ENCODE results near the gene FARSB. TPM values are rescaled to one million over a fixed set of nuclear protein-coding genes. Genes with fewer than 3 reads are reported as not detected.

The FARSB gene
- total and polyA plus RNA-seq, 2 experiments from 2014 or later, result 12.9 to 15.0 TPM

DNA sequence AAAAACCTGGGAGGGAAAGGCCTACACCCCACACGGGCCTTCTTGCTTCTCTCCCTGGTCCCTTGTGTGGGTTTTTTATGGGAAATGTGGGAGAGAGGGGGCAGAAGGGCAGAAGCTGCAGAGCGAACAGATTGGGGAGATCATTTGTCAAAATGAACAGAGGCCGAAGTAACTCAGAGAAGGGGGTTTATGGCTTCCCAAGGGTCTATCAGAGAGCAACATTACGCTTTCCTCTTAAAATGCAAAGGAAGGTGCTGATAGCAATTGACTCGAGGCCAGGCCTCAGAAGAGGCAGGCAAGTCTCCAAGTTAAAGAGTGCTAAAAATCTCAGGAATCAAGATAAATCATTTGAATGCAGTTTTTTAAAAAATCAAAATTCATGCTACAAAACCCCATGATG lies 130.1 kb downstream of the FARSB start:
- TF ChIP-seq, protein P1, sequence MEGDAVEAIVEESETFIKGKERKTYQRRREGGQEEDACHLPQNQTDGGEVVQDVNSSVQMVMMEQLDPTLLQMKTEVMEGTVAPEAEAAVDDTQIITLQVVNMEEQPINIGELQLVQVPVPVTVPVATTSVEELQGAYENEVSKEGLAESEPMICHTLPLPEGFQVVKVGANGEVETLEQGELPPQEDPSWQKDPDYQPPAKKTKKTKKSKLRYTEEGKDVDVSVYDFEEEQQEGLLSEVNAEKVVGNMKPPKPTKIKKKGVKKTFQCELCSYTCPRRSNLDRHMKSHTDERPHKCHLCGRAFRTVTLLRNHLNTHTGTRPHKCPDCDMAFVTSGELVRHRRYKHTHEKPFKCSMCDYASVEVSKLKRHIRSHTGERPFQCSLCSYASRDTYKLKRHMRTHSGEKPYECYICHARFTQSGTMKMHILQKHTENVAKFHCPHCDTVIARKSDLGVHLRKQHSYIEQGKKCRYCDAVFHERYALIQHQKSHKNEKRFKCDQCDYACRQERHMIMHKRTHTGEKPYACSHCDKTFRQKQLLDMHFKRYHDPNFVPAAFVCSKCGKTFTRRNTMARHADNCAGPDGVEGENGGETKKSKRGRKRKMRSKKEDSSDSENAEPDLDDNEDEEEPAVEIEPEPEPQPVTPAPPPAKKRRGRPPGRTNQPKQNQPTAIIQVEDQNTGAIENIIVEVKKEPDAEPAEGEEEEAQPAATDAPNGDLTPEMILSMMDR (IDR thresholded peaks at IDR 0.05; ENCODE audit: poor library complexity), result no peak
- TF ChIP-seq EZH2 (IDR thresholded peaks at IDR 0.05; ENCODE audit: borderline replicate concordance), result no peak
- no peak for TF ChIP-seq EZH2phosphoT487 (IDR thresholded peaks at IDR 0.05; ENCODE audit: low read depth, severe bottlenecking, unreplicated experiment)
- H4K20me1 ChIP-seq (ENCODE audit: insufficient read depth, poor library complexity, severe bottlenecking), result no peaks in the 10 kb centered on the region
- H3K4me1 ChIP-seq (ENCODE audit: insufficient read depth), result no peaks in the 10 kb centered on the region
- no peaks in the 10 kb centered on the region for H3K9me3 ChIP-seq (ENCODE audit: low read depth)
- no peak overlapping the region for H3K27ac ChIP-seq
- H3K27me3 ChIP-seq, result no peaks in the 10 kb centered on the region
- H3K79me2 ChIP-seq, result no peaks in the 10 kb centered on the region
- no peak overlapping the region for H3K4me2 ChIP-seq
- H2AFZ ChIP-seq, result no peak overlapping the region
- no peak overlapping the region for H3K4me3 ChIP-seq
- H3K9me2 ChIP-seq (replicated peaks; ENCODE audit: insufficient read depth), result no peaks in the 10 kb centered on the region
- no peak for DNase-seq (ENCODE audit: low spot score)
- 84% methylated on average over 5 of the region's 5 CpGs for WGBS (ENCODE audit: low lambda C conversion rate, missing lambda C conversion rate)
- H3K36me3 ChIP-seq (replicated peaks; ENCODE audit: insufficient read depth, low read depth), result no peaks in the 10 kb centered on the region

DNA sequence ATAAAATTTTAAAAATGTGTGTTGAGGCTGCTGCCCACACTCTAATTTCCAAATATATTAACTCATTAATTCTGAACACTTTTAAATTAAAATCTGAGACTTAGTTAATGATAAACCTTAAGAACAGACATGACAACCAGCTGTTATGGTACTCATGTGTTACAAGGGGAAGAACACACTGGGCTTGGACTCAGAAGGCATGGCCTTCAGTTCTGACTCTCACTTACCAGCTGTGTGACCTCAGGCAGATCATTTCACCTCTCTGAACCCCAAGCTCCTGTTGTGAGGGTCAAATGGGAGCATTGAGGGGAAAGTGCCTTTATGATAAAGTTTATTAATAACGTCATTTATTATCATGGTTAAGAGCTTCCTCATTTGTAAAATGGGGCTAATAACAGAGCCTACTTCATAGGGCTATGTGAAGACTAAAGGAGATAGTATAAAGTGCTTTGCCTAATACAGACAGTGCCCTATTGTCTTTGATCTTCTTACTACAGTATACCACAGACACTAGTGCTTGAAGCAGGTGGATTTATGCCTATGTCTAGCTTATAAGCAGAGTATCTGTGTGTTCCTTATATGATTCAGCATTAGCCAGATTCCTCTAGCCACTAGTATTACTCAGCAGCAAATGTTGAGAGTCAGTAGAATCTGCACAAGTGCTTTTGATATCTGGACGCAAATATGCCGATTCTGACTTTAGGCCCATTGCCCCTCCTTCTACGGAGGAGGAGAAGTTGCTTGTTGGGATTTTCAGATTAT lies 131.9 kb downstream of the FARSB start:
- H3K27me3 ChIP-seq, result no peaks in the 10 kb centered on the region
- 87% methylated on average over 4 of the region's 4 CpGs for WGBS (ENCODE audit: low lambda C conversion rate, missing lambda C conversion rate)
- no peak overlapping the region for H3K4me2 ChIP-seq
- TF ChIP-seq EZH2phosphoT487 (IDR thresholded peaks at IDR 0.05; ENCODE audit: low read depth, severe bottlenecking, unreplicated experiment), result no peak
- TF ChIP-seq, protein P1 (IDR thresholded peaks at IDR 0.05; ENCODE audit: poor library complexity), result no peak
- no peak for TF ChIP-seq EZH2 (IDR thresholded peaks at IDR 0.05; ENCODE audit: borderline replicate concordance)
- no peaks in the 10 kb centered on the region for H3K9me2 ChIP-seq (replicated peaks; ENCODE audit: insufficient read depth)
- H3K36me3 ChIP-seq (replicated peaks; ENCODE audit: insufficient read depth, low read depth), result no peaks in the 10 kb centered on the region
- H4K20me1 ChIP-seq (ENCODE audit: insufficient read depth, poor library complexity, severe bottlenecking), result no peaks in the 10 kb centered on the region
- H3K27ac ChIP-seq, result no peak overlapping the region
- H2AFZ ChIP-seq, result no peak overlapping the region
- no peak overlapping the region for H3K4me3 ChIP-seq
- no peaks in the 10 kb centered on the region for H3K79me2 ChIP-seq
- no peaks in the 10 kb centered on the region for H3K4me1 ChIP-seq (ENCODE audit: insufficient read depth)
- H3K9me3 ChIP-seq (ENCODE audit: low read depth), result no peaks in the 10 kb centered on the region
- DNase-seq (ENCODE audit: low spot score), result no peak

DNA sequence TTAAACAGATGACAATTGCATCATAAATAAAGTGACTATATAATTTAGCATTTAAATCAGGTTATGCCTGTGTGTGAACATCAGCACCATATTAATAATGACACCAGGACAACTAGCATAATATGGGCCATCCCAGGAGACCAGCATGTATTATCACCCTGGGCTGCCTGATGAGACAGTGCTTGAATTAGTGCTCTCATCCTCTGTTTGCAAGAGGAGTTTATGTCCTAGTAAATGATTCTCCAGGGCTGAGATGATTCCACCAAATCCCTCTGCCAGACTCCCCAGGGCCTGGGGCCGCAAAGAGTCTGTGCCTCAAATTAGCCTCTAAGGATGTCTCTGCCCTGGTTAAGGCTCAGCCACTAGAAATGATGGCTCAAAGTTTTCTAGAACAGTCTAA lies 133.8 kb downstream of the FARSB start:
- Histone ChIP-seq H3K9me2 (replicated peaks; ENCODE audit: insufficient read depth) (no peaks in the 10 kb centered on the region), H3K27me3 (no peaks in the 10 kb centered on the region), H2AFZ (no peak overlapping the region), H3K27ac (no peak overlapping the region), H3K79me2 (no peaks in the 10 kb centered on the region), H3K36me3 (replicated peaks; ENCODE audit: insufficient read depth, low read depth) (no peaks in the 10 kb centered on the region), H3K9me3 (ENCODE audit: low read depth) (no peaks in the 10 kb centered on the region), H3K4me2 (no peak overlapping the region), H4K20me1 (ENCODE audit: insufficient read depth, poor library complexity, severe bottlenecking) (no peaks in the 10 kb centered on the region), H3K4me3 (no peak overlapping the region), H3K4me1 (ENCODE audit: insufficient read depth) (peaks cover 8% of the 10 kb centered on the region)
- TF ChIP-seq EZH2phosphoT487 (IDR thresholded peaks at IDR 0.05; ENCODE audit: low read depth, severe bottlenecking, unreplicated experiment) (no peak), EZH2 (IDR thresholded peaks at IDR 0.05; ENCODE audit: borderline replicate concordance) (no peak)
- TF ChIP-seq, protein P1 (IDR thresholded peaks at IDR 0.05; ENCODE audit: poor library complexity), result no peak
- 56% methylated on average over 1 of the region's 1 CpG for WGBS (ENCODE audit: low lambda C conversion rate, missing lambda C conversion rate)
- no peak for DNase-seq (ENCODE audit: low spot score)
